Mononuclear cell (primary cell): ENCODE measurements around the gene FAM20B. TPM values are rescaled to one million over a fixed set of nuclear protein-coding genes. Genes with fewer than 3 reads are reported as not detected.
"Not testable (repeated sequence)": the region's sequence is repeated elsewhere in the genome, so short reads cannot be mapped to it uniquely, and the experiment has no call there.

Source experiments
- H3K27me3 ChIP-seq: 2 replicates; pipeline ENCODE4 v1.6.0; 2011; ENCODE audit warnings: low read length, control low read depth; ENCODE audit not compliant: insufficient read depth
- H3K4me1 ChIP-seq: 2 replicates; pipeline ENCODE4 v1.5.1; 2011; ENCODE audit warnings: mild to moderate bottlenecking, low read length, control low read depth; ENCODE audit not compliant: insufficient read depth
- H3K4me3 ChIP-seq: 2 replicates; pipeline ENCODE4 v1.5.1; 2011; ENCODE audit warnings: mild to moderate bottlenecking, low read length, moderate library complexity
- H3K9me3 ChIP-seq: 2 replicates; pipeline ENCODE4 v1.5.1; 2011; ENCODE audit warnings: low read depth, mild to moderate bottlenecking, control low read depth, low read length
- total RNA-seq: library from RNA; depleted of rRNA; stranded (reverse); fragments of >200 nt; gene quantifications from one replicate; pipeline ENCODE4 v1.2.3, GENCODE V29; 2012

Gene FAM20B
- total RNA-seq, 1 donor = 10.4 TPM

DNA sequence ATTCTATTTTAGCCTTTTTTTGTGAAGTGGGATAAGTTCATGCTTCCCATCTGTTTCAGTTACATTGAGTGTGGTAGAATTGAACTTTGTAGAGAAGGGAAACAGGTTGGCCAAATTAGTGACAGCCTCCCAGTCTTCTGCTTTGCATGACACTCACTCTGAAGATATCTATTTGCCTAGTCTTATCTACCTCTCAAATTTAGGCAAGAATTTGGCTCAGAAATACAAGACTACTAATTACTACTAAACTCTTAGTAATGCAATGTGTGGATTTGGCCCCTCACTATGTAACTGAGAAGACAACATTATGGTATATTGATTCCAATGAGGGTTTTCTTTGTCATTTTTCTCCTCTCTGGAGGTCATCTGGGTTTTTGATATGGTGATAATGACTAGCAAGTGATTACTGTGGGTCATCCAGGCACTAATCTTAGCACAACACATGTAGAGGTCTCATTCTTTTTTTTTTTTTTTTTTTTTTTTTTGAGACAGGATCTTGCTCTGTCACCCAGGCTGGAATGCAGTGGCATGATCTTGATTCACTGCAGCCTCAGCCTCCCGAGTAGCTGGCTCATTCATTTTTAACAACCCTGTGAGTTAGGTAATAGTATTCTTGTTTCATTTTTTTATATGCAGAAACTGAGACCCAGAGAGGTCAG, 6.3 kb downstream of the FAM20B start:
- H3K4me1 ChIP-seq = peaks cover 45% of the 10 kb centered on the region
- H3K27me3 ChIP-seq = no peaks in the 10 kb centered on the region
- no peak overlapping the region for H3K4me3 ChIP-seq
- H3K9me3 ChIP-seq = no peaks in the 10 kb centered on the region

DNA sequence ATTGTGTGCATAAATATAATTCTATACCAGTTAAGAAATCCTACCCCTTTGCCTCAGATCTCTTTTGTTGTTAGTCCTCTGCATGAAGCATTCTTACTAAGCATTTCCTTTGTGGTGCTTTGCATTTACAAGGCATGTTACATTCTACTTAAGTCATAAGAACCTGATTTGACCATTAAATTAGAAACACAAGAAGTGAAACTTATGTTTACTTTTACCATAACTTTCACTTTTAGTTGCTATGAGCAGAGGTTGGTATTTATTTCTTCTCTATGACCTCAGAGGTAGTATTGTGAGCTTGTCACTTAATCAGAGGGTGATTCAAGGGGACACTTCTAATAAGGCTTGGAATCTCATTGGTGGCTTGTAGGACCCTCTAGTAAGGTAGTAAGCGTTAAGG, 9.0 kb downstream of the FAM20B start:
- Histone ChIP-seq H3K4me3 (no peak overlapping the region), H3K9me3 (no peaks in the 10 kb centered on the region), H3K27me3 (no peaks in the 10 kb centered on the region), H3K4me1 (peaks cover 52% of the 10 kb centered on the region)

DNA sequence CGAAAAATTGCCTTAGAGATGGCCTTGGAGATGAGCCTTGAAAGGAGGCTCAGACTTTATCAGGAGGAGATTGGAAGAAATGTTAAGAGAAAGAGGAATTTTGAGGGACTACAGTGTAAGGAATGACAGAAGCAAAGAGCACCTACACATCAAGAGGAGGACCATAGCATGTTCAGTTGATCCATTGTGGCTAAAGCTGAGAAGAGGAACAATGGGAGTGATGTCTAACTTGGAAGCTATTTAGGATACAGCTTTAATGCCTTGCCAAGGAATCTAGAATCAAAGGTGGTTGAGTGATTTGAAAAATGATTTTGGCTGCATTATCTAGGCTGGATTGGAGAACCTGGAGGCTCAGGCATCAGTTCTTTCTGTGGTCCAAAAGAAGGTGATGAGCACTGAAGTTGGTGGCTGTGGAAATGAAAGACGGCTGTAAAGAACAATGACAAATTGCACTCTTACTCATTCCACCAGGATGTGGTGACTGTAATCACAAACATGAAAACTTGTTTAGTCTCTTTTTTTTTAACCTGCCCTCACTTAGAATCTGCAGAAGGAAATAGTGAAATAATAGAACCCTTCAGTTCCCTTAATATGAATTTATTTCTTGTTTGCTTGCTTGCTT, 11.3 kb downstream of the FAM20B start:
- peaks cover 51% of the 10 kb centered on the region for H3K4me1 ChIP-seq
- no peaks in the 10 kb centered on the region for H3K9me3 ChIP-seq
- H3K4me3 ChIP-seq = no peak overlapping the region
- H3K27me3 ChIP-seq = no peaks in the 10 kb centered on the region

DNA sequence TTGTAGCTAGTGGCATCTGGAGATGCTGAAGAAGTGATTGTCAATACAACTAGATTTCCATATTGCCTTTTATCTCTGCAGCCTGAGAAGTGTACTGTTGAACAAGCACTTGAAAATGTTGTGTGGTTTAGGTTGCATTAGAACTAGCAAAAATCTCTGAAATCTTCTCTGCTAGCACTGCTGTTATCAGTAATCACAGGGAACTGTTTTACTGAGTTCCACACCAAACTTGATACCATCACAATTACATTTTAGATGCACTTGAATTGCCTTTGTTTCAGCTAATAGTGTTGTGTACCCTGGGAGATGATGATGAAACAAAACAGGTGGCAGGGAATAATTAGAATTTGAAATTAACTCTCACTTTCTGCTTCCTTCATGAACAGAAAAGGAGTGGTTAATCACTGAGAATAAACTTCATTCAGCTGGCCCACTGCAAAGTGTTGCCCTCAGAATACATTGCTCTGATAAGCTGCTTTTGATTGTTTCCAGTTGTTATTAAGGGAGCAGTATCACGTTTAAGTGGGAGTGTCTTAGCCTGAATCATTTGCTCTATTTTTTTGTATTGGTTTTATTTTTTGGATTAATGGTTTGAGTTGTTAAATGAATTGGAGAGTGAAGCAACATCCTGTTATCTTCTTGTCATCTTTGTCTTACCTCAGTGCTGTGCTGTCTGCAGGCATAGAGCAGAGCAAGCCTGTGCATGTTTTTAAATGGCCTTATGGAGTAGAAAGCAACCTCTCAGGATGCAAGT, 13.0 kb downstream of the FAM20B start:
- peaks cover 47% of the 10 kb centered on the region for H3K4me1 ChIP-seq
- no peaks in the 10 kb centered on the region for H3K9me3 ChIP-seq
- H3K27me3 ChIP-seq = no peaks in the 10 kb centered on the region
- H3K4me3 ChIP-seq = no peak overlapping the region

DNA sequence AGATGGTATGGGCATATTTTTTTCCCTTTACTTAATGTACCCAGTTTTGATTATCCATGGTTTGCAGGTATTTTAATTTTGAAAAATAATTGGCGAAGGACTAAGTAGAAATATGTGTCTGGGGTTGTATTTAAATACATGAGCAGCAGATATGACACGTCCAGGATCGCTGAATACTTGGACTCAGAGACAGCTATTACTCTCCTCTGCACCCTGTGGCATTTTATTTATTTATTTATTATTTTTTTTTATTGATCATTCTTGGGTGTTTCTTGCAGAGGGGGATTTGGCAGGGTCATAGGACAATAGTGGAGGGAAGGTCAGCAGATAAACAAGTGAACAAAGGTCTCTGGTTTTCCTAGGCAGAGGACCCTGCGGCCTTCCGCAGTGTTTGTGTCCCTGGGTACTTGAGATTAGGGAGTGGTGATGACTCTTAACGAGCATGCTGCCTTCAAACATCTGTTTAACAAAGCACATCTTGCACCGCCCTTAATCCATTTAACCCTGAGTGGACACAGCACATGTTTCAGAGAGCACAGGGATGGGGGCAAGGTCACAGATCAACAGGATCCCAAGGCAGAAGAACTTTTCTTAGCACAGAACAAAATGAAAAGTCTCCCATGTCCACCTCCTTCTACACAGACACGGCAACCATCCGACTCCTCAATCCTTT, 13.9 kb downstream of the FAM20B start:
- H3K27me3 ChIP-seq, H3K9me3 ChIP-seq, H3K4me3 ChIP-seq: not testable (repeated sequence)
- H3K4me1 ChIP-seq = peaks cover 37% of the 10 kb centered on the region

DNA sequence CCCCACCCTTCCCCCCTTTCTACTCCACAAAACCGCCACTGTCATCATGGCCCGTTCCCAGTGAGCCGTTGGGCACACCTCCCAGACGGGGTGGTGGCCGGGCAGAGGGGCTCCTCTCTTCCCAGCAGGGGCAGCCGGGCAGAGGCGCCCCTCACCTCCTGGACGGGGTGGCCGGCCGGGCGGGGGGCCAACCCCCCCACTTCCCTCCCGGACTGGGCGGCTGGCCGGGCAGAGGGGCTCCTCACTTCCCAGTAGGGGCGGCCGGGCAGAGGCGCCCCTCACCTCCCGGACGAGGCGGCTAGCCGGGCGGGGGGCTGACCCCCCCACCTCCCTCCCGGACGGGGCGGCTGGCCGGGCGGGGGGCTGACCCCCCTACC, 14.5 kb downstream of the FAM20B start:
- H3K4me3 ChIP-seq, H3K9me3 ChIP-seq, H3K27me3 ChIP-seq: not testable (repeated sequence)
- peaks cover 33% of the 10 kb centered on the region for H3K4me1 ChIP-seq

DNA sequence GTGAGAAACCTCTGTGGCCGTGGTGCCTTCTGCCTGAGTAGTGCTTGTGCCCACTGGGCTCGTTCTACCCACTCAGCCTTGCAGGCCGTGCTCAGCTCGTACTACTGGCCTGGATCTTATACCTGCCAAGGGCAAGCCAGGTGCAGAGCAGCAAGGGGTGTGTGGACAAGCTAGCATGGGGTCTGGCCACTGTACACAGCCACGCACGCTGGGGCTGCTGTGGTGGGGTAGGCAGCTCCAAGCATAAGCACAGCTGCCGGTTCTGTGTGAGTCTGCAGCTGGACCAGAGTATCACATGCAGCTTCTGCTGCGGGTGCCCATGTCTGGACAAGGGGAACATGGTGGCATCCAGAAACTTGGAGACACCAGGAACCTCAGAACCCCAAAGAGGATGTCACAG, 16.4 kb downstream of the FAM20B start:
- Histone ChIP-seq H3K4me3 (no peak overlapping the region), H3K4me1 (peaks cover 20% of the 10 kb centered on the region), H3K9me3 (no peaks in the 10 kb centered on the region), H3K27me3 (no peaks in the 10 kb centered on the region)

DNA sequence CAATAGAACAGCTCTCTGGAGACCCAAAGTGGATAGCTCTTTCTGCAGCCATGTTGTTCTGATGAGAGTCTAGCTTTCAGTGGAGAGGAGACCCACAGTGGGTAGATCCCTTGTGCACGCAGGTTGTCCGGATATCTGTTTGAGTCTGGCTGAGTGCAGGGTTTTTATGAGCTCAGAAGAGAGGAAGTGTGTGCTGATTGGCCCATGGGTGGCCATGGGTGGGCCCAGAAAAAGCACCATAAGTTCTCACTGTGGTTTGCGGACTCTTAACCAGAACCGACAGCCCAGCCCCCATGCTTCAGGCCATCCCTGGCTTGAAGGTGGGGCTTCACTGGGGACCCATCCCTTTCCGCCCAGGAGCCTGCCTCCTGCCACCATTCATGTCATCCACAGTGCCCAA, 17.0 kb downstream of the FAM20B start:
- no peaks in the 10 kb centered on the region for H3K9me3 ChIP-seq
- H3K4me1 ChIP-seq = peaks cover 14% of the 10 kb centered on the region
- no peak overlapping the region for H3K4me3 ChIP-seq
- H3K27me3 ChIP-seq = no peaks in the 10 kb centered on the region

DNA sequence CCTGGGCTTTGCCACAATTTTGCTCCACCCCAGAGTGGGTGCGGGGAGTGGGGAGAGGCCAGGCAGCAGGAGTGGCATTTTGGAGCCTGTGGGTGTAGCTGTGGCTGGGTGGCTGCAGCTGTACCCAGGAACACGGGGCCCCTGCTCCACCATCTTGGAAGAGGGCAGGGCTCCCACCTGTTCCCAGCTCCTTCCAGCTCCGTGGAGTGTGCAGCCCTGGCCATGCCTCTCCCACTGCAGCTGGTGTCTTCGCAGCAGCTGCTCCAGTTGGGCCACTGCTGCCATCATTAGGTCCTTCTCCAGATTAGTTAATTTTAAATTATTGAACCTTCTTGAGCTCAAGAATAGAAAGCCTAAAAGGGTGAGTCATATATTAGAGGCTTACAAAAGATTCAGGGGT, 17.6 kb downstream of the FAM20B start:
- Histone ChIP-seq H3K4me3 (no peak overlapping the region), H3K27me3 (no peaks in the 10 kb centered on the region), H3K9me3 (no peaks in the 10 kb centered on the region), H3K4me1 (peaks cover 8% of the 10 kb centered on the region)

DNA sequence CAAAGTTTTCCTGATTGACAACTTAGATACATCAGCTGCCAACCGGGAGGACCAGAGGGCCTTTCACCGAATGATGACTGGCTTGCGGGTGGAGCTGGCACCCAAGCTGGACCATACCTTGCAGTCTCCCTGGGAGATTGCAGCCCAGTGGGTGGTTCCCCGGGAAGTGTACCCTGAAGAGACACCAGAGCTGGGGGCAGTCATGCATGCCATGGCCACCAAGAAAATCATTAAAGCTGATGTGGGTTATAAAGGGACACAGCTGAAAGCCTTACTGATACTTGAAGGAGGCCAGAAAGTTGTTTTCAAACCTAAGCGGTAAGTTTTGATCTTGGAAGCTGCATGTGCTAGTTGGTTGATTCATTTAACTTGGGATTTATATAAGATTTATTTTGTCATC, 18.2 kb downstream of the FAM20B start:
- Histone ChIP-seq H3K9me3 (no peaks in the 10 kb centered on the region), H3K4me3 (no peak overlapping the region), H3K4me1 (peaks cover 4% of the 10 kb centered on the region), H3K27me3 (no peaks in the 10 kb centered on the region)

DNA sequence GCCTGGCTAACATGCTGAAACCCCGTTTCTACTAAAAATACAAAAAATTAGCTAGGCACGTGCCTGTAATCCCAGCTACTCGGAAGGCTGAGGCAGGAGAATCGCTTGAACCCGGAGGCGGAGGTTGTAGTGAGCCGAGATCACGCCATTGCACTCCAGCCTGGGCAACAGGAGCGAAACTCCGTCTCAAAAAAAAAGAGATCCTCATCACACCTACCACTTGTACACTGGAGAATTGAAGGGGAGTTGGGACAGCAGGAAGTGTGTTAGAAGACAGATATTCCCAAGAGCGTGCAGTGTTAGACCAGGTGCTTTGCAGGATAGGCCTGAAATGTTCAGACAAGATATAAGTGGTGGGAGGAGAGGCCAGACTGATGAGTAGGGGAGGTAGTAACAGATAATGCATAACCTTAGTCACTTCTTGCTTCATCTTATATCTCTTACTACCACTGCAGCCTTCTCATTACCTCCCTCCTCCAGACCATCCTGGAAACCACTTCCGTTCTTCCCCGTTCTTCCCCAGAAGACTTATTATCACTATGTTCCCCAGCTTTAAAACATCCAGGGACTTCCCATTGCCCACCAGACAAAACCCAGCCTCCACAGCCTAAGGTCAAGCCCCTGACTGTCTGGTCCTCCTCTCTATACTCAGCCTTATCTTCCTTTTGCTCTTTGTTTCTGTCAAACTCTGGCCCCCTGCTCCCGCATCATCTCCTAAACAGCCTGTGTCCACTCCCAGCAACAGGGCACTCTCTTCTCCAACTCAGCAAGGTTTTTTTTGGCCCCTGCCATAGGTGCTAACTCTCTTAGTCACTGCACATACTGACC, 21.3 kb downstream of the FAM20B start:
- H3K4me1 ChIP-seq = no peaks in the 10 kb centered on the region
- H3K27me3 ChIP-seq = no peaks in the 10 kb centered on the region
- H3K4me3 ChIP-seq = no peak overlapping the region
- no peaks in the 10 kb centered on the region for H3K9me3 ChIP-seq

DNA sequence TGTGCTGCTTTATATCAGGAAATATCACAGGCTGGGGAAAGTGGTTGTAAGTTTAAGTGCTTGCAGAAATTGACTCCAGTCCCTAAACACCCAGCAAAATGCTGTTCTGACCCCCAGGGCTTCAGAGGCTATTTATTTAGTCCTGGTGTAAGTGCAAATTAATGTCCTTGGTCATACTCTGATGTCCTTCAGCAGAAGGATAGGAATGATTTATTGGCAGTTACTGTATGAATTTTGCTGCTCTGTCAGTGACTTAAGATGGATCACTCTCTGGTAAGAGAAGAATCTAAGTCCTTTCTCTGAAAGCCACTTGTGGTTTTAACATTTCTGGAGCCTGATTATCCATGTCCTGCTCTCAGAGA, 21.9 kb downstream of the FAM20B start:
- Histone ChIP-seq H3K4me1 (no peaks in the 10 kb centered on the region), H3K4me3 (no peak overlapping the region), H3K9me3 (no peaks in the 10 kb centered on the region), H3K27me3 (no peaks in the 10 kb centered on the region)

DNA sequence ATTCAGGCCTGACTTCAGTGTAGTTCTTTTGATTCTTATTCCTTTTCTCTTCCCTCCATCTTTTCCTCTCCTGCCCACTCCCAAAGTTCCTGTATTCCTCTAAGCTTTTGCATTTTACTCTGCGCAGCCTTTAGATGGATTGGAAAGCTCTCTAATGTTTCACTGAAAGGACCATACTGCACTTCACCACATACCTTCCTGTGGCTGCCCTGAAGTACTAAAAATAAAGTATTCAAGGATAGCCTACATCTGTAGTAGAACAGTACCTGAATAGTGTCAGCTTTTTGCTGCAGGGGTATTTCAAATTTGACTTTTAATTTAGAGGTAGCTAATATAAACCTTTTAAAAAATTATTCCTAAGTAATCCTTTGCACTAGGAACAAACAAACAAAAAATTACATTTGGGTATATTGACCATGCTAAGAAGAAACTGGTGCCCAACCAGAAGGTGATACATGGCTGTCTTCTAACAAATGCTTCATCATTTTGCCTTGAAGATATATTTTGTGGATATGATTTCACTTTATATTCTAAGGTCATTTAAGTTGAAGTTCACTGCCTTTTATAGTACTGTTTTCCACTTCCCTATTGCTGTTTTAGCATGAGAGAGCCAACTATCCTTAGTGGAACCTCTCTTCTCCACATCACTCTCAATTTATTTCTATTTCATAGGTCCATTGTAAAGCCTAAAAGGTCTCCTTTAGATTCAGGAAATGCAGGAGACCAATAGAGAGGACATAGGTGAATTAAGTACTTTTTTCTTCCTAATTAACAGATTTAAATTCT, 22.8 kb downstream of the FAM20B start:
- no peaks in the 10 kb centered on the region for H3K9me3 ChIP-seq
- no peaks in the 10 kb centered on the region for H3K27me3 ChIP-seq
- H3K4me3 ChIP-seq = no peak overlapping the region
- no peaks in the 10 kb centered on the region for H3K4me1 ChIP-seq

DNA sequence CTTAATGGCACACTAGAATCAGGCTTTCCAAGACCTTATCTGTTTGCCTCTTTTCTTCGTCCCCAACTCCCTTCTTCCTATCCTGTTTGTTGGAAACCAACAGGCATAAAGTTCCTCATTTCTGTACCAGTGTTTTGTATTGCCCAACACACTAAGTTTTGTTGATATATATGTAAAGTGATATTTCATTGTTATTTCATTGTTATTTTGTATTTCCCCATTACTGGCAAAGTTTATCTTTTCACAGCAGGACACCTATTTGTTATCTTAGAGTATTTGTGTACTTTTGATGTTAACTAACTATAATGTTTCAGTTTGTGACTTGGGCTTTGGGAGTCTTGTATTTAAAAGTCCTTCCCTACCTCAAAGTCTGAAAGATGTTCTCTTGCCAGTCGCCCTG, 27.1 kb downstream of the FAM20B start:
- H3K9me3 ChIP-seq = no peaks in the 10 kb centered on the region
- no peak overlapping the region for H3K4me3 ChIP-seq
- H3K27me3 ChIP-seq = no peaks in the 10 kb centered on the region
- no peaks in the 10 kb centered on the region for H3K4me1 ChIP-seq
